Neural crest cell (in vitro differentiated cells): ENCODE results near the gene PCDH8. TPM values are rescaled to one million over a fixed set of nuclear protein-coding genes. Genes with fewer than 3 reads are reported as not detected.

Experiments
- DNase-seq: peaks from one replicate; pipeline ENCODE4 v3.0.0; 2021; ENCODE audit warnings: low read depth, mixed read lengths, low spot score
- H3K27ac Mint-ChIP-seq: one replicate; pipeline ENCODE4 v1.8.0; 2021; ENCODE audit warnings: mild to moderate bottlenecking, mixed read lengths; ENCODE audit not compliant: unreplicated experiment
- H3K27me3 Mint-ChIP-seq: 2 replicates; pipeline ENCODE4 v1.8.0; 2021; ENCODE audit warnings: low read depth, mild to moderate bottlenecking, mixed read lengths
- H3K36me3 Mint-ChIP-seq: 2 replicates; pipeline ENCODE4 v1.8.0; 2021; ENCODE audit warnings: low read depth, mild to moderate bottlenecking, mixed read lengths
- H3K4me1 Mint-ChIP-seq: 2 replicates; pipeline ENCODE4 v1.8.0; 2021; ENCODE audit warnings: mixed read lengths
- H3K4me3 Mint-ChIP-seq: one replicate; pipeline ENCODE4 v1.8.0; 2021; ENCODE audit warnings: mild to moderate bottlenecking, mixed read lengths
- H3K9me3 Mint-ChIP-seq: 2 replicates; pipeline ENCODE4 v1.8.0; 2021; ENCODE audit warnings: mixed read lengths
- total RNA-seq: library from RNA; stranded (reverse); gene quantifications from 2 replicates; pipeline ENCODE4 v1.2.1, GENCODE V29; 2021
- TF ChIP-seq, protein P1 (sequence below): fragments of 200-600 bp; sonication (generic); conservative IDR thresholded peaks from 2 replicates; pipeline ENCODE4 v1.5.0; 2021; ENCODE audit warnings: antibody characterized with exemption, mild to moderate bottlenecking

The PCDH8 gene
- total RNA-seq, 1 donor from 2014 or later, result 14.6 TPM

DNA sequence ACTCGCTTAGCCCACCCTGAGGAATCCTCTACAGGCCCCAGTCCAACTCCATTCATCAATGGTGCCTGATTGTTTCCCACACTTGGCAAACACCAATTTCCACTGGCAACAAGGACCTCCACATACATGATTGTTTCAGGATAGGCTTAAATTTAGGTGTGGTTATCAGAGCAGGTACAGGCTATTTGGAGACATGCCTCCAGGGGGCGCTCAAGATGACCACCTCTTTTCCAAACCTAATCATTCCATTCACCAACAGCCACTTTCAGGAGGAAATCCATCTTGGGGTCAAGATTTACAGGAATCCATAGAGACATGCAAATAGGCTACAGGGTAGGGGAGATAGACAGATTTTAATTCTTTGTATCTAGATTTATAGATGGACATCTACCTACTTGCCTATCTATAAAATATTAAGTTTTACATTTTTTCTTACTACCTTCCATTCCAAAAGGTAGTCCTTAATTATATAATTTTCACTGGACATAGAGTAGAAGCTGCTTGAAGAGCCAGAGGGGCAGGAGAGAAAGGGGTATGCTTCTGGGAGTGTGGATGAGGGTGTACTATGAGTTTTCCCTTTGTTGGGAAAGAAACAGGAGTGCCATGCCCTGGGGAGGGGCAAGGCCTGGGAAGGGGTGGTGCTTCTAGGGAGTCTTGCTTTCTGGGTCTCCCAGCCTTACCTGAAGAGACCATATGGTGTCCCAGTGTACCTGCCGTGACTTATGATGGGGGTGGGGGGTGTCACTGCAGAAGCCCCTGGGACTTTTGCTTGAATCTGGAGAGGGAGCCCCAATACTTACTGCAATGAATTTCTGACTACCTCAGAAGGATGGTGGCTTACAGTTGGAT, 14.1 kb upstream of the PCDH8 start:
- Mint-ChIP-seq H3K27me3 (peaks cover 6% of the 10 kb centered on the region), H3K4me1 (peaks cover 6% of the 10 kb centered on the region), H3K4me3 (no peak overlapping the region), H3K36me3 (no peaks in the 10 kb centered on the region), H3K9me3 (peaks cover 3% of the 10 kb centered on the region), H3K27ac (no peak overlapping the region)
- DNase-seq, result peak; percentile 52
- TF ChIP-seq, protein P1, sequence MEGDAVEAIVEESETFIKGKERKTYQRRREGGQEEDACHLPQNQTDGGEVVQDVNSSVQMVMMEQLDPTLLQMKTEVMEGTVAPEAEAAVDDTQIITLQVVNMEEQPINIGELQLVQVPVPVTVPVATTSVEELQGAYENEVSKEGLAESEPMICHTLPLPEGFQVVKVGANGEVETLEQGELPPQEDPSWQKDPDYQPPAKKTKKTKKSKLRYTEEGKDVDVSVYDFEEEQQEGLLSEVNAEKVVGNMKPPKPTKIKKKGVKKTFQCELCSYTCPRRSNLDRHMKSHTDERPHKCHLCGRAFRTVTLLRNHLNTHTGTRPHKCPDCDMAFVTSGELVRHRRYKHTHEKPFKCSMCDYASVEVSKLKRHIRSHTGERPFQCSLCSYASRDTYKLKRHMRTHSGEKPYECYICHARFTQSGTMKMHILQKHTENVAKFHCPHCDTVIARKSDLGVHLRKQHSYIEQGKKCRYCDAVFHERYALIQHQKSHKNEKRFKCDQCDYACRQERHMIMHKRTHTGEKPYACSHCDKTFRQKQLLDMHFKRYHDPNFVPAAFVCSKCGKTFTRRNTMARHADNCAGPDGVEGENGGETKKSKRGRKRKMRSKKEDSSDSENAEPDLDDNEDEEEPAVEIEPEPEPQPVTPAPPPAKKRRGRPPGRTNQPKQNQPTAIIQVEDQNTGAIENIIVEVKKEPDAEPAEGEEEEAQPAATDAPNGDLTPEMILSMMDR, result peak; percentile 77

DNA sequence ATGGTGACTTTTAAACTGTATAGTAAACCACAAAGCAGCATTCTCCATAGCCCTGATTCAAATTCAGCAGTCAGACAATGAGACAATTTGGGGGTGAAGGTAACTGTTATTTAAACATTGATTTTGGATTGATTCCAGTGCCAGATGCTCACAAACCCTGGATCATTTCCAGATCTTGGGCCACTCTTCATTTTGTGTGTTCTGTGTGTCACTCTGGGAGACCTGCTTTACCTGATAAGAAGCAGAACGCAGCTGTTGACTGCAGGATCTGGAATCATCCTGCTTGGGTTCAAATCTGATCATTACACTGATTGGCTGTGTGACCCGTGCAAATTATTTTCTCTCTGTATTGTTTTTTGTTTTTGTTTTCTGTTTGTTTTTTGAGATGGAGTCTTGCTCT, 4.0 kb upstream of the PCDH8 start:
- Mint-ChIP-seq H3K27ac (no peak overlapping the region), H3K36me3 (no peaks in the 10 kb centered on the region), H3K4me3 (peak overlapping the region; percentile 89), H3K9me3 (no peaks in the 10 kb centered on the region), H3K4me1 (peaks cover 62% of the 10 kb centered on the region), H3K27me3 (peaks cover 50% of the 10 kb centered on the region)
- TF ChIP-seq, protein P1, result no peak
- no peak for DNase-seq

DNA sequence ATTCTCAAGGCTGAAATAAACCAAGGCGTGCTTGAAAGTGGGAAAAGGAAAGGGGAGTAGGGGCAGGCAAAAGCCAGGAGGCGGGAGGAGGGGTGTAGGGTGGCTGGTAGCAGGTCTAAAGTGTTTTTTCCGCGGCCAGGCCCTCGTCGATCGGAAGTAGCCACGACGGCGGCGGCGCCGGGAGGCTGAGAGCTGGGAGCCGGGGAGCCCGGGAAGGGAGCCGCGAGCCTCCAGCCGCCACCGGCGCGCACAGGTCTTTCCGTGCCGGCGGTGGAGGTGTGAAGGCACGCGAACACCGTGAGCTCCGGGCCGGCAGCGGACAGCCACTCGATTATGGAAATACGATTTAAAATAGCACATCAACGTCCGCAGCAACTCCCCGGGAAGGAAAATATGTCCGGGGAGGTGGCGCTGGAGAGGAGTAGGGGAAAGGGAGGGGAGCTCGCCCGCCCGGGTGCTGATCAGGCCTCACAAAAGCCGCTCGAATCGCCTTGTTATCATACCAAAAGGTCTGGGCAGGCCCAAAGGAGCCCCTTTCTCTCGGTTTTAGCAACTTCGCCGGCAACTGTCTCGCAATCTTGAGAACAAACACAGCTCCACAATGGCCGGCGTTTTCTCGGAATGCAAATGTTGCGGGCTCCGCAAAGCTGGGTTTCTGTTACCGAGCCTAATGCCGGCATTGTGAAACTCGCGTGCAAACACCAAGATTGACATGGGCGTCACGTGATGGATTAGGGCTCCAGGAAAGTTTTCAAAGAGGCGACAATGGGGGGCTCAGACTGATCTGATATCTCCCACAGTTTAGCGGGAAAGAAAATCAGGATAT, 2.9 kb upstream of the PCDH8 start:
- Mint-ChIP-seq H3K4me3 (peak overlapping the region; percentile 89), H3K27ac (peak overlapping the region; percentile 88), H3K27me3 (peaks cover 53% of the 10 kb centered on the region), H3K36me3 (no peaks in the 10 kb centered on the region), H3K9me3 (no peaks in the 10 kb centered on the region), H3K4me1 (peaks cover 57% of the 10 kb centered on the region)
- peak; percentile 56 for DNase-seq
- TF ChIP-seq, protein P1, result no peak

DNA sequence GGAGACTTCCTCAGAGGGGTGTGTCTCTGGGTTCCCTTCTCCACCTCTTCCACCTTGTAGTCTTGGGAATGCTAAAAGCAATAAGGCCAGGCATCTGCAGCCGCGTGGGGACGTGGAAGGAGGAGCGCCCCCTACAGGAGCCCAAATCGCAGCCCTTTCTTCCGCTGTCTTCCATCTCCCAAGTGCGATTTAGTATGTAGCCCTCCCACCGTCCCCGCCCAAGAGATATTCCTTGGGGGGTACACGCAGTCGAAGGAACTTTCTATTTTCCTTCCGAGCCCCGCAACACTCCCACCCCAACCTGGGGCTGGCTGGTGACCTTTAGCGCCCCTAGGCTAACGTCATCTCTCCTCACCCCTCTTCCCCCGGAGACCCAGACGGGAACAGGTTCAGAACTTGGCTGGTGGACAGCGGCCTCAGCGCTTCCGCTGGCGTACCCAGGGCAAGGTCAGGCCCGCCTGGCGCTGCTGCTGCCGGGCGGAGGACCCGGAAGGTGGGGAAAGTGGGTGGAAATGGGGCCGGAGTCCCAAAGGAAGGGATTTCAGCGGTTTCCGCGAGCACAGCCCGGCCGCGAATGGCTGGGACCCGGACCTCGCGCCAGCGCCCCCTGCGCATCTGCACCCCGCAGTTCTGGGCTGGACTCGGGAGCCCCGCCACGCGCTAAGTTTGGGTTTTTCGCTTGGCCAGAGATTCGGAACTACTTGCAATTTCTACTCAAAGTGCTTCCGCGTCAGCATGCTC, 2.1 kb upstream of the PCDH8 start:
- peak overlapping the region; percentile 88 for H3K27ac Mint-ChIP-seq
- no peaks in the 10 kb centered on the region for H3K36me3 Mint-ChIP-seq
- peaks cover 50% of the 10 kb centered on the region for H3K4me1 Mint-ChIP-seq
- TF ChIP-seq, protein P1, result peak; percentile 55
- H3K4me3 Mint-ChIP-seq, result peak overlapping the region; percentile 89
- no peaks in the 10 kb centered on the region for H3K9me3 Mint-ChIP-seq
- H3K27me3 Mint-ChIP-seq, result peaks cover 56% of the 10 kb centered on the region
- DNase-seq, result peak; percentile 82

DNA sequence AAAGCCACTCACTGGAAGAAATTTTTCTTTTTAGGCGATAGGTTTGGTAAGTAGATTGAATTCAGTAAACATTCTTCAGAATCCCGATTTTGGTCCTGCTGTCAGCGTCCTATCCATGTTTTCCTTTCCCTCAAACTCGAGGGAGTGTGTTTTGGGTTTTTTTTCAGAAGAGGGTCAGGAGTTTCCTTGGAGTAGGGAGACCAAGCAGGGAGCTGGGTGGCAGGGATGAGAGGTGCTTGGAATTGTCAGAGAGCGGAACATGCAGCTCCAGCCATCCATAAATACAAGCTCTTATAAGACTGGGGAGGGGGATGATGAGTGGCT, 1.6 kb upstream of the PCDH8 start:
- H3K36me3 Mint-ChIP-seq, result no peaks in the 10 kb centered on the region
- no peak for DNase-seq
- TF ChIP-seq, protein P1, result no peak
- H3K9me3 Mint-ChIP-seq, result no peaks in the 10 kb centered on the region
- peak overlapping the region; percentile 89 for H3K4me3 Mint-ChIP-seq
- H3K27me3 Mint-ChIP-seq, result peaks cover 57% of the 10 kb centered on the region
- no peak overlapping the region for H3K27ac Mint-ChIP-seq
- peaks cover 49% of the 10 kb centered on the region for H3K4me1 Mint-ChIP-seq
